ENCODE data around the gene PLXND1.
A peak's percentile ranks its signal among the peaks of the same experiment; 100 is the strongest.

Gene PLXND1

GRCh38 chr3:129600348-129600747 is 6.1 kb downstream of the PLXND1 start:
- no peak for DNase-seq

GRCh38 chr3:129599607-129600006 is 6.9 kb downstream of the PLXND1 start:
- no peak for DNase-seq

GRCh38 chr3:129599073-129599472 is 7.4 kb downstream of the PLXND1 start:
- no peak for DNase-seq

GRCh38 chr3:129598484-129598883 is 8.0 kb downstream of the PLXND1 start:
- no peak for DNase-seq

- DNase-seq: no peak
These were observed 8.5 kb downstream of the PLXND1 start for GRCh38 chr3:129598000-129598381.

- no peak for DNase-seq
These were observed 9.1 kb downstream of the PLXND1 start for GRCh38 chr3:129597087-129597999.

- DNase-seq: no peak
These were observed 10.0 kb downstream of the PLXND1 start for GRCh38 chr3:129596194-129597086.

- DNase-seq: no peak
These were observed 10.8 kb downstream of the PLXND1 start for GRCh38 chr3:129595544-129596193.

- DNase-seq: no peak
These were observed 11.5 kb downstream of the PLXND1 start for GRCh38 chr3:129594907-129595390.

GRCh38 chr3:129594409-129594808 is 12.1 kb downstream of the PLXND1 start:
- DNase-seq: no peak

GRCh38 chr3:129593595-129594339 is 12.7 kb downstream of the PLXND1 start:
- DNase-seq: peak; percentile 71

GRCh38 chr3:129593230-129593594 is 13.3 kb downstream of the PLXND1 start:
- DNase-seq: no peak

- peak; percentile 27 for DNase-seq
These were observed 13.9 kb downstream of the PLXND1 start for GRCh38 chr3:129592381-129593131.

- no peak for DNase-seq
These were observed 14.5 kb downstream of the PLXND1 start for GRCh38 chr3:129591932-129592331.

GRCh38 chr3:129590215-129590614 is 16.3 kb downstream of the PLXND1 start:
- no peak for DNase-seq

- DNase-seq: no peak
These were observed 18.8 kb downstream of the PLXND1 start for GRCh38 chr3:129587566-129588210.

- no peak for DNase-seq
These were observed 19.6 kb downstream of the PLXND1 start for GRCh38 chr3:129586746-129587430.

- no peak for DNase-seq
These were observed 20.4 kb downstream of the PLXND1 start for GRCh38 chr3:129585949-129586657.

GRCh38 chr3:129584631-129585030 is 21.8 kb downstream of the PLXND1 start:
- DNase-seq: no peak

GRCh38 chr3:129583289-129583688 is 23.2 kb downstream of the PLXND1 start:
- no peak for DNase-seq
